Measurements from ENCODE around the gene PIK3AP1.
"Not testable (repeated sequence)": the region's sequence is repeated elsewhere in the genome, so short reads cannot be mapped to it uniquely, and the experiment has no call there.

PIK3AP1 gene

DNA sequence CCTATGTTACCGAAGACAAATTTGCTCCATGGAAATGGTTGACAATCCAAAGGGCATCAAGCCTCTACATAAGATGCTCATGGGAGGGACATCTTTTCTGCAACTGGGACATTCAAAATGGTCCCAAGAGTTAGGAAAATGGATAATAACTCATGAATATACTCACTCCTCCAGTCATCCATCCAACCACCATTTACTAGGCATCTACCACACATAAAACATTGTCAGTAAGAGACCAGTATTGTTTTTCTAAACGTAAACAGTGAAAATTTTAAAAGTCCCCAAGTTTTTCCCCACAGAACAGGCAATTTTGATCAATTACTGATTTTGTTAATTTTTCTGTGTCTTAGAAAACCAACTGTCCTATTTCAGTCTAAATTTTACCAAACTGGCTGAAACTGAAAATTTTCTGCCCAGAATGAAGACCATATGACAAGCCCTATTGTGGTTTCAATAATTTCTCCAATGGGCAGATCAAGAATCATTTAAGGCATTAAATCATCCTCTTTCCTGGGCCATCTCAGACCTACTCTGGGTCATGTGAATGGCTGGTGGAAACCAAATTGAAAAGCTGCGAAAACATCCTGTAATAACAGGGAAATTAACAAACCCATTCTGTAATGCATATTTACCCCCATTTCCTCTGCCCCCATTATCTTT, 24.2 kb downstream of the PIK3AP1 start:
- DNase-seq: no peak

DNA sequence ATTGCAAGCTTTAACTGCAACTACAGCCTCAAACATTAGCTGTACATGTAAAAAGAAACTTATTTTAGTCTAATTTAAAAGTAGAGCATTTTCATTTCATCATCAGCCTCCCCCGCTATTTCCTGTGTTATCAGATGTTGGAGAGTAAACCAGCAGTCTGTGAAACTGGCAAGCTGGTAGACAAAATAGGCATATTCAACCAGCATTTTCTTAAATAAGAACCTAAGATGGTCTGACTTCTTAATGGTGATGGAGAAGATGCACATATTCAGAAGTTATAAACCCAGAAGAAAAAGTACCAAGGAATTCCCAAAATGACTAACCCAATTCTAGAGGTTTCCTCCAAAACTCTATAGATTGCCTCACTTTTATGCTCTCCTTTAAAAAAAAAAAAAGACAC, 24.9 kb downstream of the PIK3AP1 start:
- peak in 1 of 2 donors; percentile 4 for DNase-seq

- no peak for DNase-seq
These were observed 26.9 kb downstream of the PIK3AP1 start for GRCh38 chr10:96693431-96693830.

DNA sequence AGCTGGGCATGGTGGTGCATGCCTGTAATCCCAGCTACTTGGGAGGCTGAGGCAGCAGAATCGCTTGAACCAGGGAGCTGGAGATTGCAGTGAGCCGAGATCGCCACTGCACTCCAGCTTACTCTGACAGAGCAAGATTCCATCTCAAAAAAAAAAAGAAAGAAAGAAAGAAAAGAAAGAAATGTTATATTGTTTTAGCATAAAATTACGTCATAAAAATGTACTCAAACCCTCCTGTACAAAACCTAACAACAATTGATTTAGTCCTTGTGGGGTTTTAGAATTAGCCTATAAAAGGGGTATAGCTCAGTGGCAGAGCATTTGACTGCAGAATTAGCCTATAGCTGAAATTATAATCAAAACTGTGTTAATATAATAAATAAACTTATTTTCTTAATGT, 27.9 kb downstream of the PIK3AP1 start:
- DNase-seq: no peak

- DNase-seq: no peak
These were observed 28.6 kb downstream of the PIK3AP1 start for GRCh38 chr10:96691761-96692160.

DNA sequence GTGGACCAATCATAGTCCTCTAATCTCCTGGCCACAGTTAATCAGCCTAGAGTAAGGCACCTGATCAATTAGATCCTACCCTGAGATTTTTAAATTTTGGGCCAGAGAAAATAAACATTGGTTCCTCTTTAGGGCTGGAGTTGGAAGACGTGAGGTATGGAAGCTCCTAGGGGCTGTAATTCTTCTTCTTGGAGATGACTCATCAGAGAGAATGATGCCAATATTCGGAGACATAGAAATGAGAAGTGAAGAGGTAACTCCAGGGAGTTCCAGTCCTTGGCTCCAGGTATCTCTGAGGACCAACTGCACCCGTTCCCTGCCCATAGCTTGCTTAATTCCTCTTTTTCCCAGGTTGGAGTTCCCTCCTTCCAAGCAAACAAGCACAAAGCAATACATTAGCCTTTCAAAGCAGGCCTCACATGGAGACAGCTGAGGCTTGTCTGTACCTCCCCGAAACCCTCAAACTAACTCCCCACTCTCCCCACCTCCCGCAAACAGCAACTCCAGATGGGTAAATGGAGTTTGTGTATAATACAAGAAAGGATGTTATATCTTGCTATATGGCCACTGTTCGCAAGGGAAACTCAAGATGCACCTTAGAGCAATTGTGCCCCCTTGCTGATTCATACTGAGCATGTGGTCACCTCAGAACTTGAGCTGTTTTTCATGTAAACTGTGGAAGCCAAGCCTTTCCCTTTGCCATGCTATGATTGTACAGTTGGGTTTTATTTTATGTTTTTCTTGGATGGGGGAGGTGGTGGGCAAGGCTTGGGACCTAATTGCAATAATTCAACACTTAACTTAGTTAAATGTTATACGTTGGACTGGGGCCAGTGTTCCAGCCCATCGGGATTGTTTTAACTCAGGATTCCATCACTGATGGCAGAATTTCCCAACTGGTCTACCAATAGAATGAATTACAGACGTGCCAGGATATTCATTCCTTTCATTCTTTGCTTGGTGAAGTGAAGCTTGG, 29.3 kb downstream of the PIK3AP1 start:
- DNase-seq: no peak

DNA sequence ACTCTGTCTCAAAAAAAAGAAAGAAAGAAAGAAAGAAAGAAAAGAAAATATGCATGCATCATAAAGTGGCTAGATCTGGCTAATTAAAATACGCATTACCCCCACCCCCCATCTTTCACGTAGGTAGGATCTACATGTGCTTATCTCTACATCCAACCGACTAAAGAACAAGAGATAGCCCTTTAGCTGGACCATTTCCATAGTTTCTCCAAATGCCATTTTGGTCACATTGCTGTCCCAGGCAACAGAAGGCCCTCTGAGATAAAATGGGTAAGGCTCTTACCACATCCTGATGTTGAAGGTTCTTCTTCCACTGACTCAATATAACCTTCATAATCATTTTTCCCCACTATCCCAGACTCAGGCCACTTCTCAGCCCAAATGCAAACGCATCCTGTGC, 31.5 kb downstream of the PIK3AP1 start:
- DNase-seq: no peak

- DNase-seq: no peak
These were observed 32.8 kb downstream of the PIK3AP1 start for GRCh38 chr10:96687317-96688012.

DNA sequence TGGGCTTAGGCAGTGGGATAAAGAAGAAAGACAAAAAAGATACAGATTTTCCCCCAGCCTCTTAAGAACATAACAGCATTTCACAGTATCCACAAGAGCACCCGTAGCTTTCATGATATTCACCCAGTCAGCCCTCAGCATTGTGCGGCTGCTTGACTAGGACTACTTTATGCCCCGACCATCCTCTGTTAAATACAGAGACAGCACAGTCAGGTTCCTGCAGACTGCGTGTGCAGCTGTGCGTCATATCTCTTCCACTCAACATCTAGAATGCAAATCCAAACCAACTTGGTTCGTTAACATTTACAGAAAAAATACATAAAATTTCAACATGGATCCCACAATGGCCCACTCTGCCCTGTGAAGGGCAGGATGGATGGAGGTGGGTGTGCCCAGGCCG, 33.8 kb downstream of the PIK3AP1 start:
- DNase-seq: no peak

DNA sequence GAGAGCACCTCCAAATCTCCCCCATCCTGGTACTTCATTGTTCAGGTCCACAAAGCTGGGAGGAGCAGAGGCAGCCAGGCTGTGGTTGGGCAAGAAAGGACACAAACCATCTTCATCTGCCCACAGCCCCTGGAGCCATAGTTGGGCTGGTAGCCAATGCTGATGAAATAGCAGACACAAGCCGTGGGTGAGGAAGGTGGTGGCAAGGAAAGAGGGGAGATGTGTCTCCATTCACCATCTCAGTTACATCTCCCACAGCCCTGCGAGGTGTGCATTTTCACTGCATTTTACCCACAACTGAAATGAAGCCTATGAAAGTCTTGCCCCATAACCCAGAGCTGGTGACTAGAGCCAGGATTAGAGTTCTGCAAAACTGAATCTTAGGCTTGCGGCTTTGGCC, 35.0 kb downstream of the PIK3AP1 start:
- DNase-seq: no peak

DNA sequence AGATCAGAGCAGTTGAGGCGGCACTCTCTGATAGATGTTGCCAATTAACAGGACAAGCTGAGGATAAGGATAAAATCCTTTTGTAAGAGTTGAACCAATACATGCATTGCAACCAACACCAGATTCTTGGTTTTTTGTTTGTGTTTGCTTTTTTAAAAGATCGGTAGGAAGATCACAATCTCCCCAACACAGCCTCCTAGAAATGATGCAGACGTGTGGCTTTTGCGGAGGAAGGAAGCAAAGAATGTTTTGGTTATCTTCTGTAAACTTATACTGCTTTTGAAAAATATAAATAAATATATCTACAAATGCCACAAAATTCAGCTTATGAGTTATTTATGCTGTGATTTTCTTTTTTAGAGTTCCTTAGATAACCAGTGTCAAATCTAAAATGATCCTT, 35.5 kb downstream of the PIK3AP1 start:
- no peak for DNase-seq

- DNase-seq: no peak
These were observed 36.6 kb downstream of the PIK3AP1 start for GRCh38 chr10:96683710-96684109.

DNA sequence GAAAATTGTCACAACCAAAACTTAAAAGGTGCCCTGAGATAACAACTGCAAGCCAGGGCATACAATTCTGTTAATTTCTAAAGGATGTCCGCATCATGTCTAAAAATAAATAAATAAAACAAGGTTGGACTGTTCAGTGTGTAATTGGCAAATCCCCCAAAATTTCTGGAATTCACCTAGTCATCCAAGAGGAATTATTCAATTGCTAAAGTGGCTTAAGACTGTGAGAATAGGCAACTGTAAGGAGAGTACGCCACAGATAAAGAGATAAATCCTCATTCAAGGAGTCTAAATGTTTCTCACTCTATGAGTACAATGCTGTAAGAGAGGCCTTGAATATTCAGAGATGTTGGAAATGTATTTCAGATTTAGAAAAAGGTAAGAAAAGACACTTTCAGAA, 37.2 kb downstream of the PIK3AP1 start:
- no peak for DNase-seq

GRCh38 chr10:96681524-96681923, 38.8 kb downstream of the PIK3AP1 start:
- no peak for DNase-seq

- not testable (repeated sequence) for DNase-seq
These were observed 39.9 kb downstream of the PIK3AP1 start for GRCh38 chr10:96680463-96680862.

DNA sequence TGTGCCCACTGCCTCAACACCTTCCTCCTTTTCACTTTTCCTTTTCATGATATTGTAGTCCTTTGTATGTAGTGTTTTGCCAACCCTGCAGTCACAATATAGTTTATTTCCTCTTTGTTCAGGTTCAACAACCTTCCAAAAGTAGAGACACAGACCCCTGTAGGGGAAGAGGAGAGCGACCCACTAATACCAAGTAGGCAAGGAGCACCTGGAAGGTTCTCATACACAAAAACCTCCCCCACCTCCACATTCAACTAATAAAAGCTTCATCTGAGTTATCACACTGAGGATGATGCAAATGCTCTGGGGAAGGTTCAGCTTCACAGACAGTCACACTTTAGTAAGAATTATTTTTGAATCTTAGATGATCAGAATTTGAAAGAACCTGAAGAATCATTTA, 41.6 kb downstream of the PIK3AP1 start:
- DNase-seq: no peak

GRCh38 chr10:96676272-96677112, 43.8 kb downstream of the PIK3AP1 start:
- no peak for DNase-seq

GRCh38 chr10:96675846-96676245, 44.5 kb downstream of the PIK3AP1 start:
- DNase-seq: no peak

DNA sequence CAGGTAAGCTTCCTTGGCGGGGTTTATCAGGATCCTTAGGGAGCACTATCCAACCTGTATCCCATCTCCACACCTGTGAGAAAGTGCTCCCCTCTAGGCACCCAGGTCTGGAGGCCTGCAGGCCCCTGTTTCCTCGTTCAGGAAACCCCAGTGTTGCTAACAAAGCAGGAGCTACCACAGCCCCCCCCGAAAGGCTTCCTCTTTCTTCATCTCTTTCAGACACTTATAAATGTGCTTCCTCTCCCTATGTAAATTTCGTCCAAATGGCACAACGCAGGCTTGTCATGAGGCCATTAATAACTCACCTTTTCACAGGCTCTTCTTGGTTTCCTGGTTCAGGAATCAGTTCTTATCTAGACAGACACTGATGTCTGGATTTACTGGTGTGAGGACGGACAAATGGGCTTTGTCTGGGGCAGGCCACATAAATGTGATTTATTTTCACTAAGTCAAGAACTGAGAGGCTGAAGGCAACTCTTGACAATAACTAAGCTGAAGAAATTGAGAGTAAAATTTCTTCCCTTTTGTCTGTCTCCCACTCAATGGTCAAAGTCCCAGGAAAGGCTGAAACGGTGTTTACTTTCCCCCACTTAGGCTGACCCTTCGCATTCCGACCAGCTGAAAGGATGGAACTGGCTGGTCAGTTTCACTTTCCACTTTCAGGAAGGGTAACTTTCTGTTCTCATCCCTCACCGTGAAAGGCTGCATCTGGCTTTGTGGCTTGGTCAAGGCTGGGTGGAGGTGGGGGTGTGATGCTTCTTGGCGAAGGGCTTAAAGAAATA, 46.8 kb downstream of the PIK3AP1 start:
- no peak for DNase-seq

DNA sequence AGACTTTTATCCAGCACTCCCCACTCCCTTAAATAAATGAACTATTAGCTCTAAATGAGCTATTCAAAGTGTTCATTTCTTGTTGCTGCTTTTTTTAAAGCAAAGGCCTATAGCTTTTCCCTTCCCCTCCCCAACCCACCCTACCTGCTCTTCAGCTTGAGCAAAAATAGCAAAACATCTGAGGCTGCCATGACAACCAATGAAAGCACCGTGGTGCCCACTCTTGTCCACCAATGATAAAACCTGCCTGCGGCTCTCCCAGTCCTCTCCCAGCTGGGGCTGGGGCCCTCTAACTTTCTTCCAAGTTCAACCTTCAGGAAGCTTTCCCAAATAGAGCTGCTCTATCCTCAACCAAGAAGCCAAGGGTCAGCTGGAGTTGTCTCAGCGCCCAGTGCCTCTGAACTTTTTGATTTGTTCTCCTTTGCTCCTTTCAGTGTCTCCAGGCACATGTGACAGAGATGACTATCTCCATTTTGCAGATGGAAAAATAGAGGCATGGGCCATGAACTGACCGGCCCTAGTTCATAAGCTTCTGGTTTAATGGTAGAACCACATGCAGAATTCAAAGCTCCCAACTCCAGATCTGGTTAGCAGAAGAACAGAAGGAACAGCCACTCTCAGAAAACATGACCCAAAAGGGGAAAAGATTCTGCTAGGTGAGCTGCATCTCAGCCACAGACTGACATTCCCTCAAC, 47.7 kb downstream of the PIK3AP1 start:
- DNase-seq: no peak

DNA sequence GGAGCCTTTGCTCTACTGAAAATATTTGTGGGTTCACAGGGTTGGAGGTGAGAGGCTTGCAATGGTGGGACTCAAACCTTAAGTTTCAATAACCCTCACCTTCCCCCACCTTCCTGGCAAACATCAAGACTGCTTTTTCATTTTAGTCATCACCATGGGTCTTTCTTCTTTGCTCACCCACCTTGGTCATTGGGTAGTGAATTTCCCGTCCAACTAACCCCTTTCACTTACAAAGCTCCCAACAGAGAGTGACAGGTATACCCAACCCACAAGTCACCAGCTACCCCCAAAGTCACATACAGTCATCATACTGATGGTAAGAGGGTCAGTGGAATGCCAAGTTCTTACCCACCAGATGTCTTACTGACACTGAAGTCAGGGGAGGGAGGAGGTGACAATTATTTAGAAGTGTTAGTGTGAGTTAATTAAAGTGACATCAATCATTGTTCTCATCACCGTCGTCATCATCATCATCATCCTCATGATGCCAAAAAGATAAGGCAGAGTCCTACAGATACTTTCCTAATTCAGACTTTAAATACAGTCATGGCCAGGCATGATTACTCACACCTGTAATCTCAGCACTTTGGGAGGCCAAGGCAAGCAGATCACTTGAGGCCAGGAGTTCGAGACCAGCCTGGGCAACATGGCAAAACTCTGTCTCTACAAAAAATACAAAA, 49.0 kb downstream of the PIK3AP1 start:
- DNase-seq: no peak
